GM21381 (cell line): ENCODE data around the gene FBXL19.

Experiments used
- ATAC-seq: cut with Tn5 transposase; IDR thresholded peaks from one replicate; pipeline ENCODE4 v1.9.1; 2021; ENCODE audit warnings: mild to moderate bottlenecking, moderate library complexity; ENCODE audit not compliant: unreplicated experiment

Gene FBXL19

GRCh38 chr16:30942426-30942806 is 19.0 kb downstream of the FBXL19 start:
- ATAC-seq: no peak

GRCh38 chr16:30944352-30944751 is 21.0 kb downstream of the FBXL19 start:
- ATAC-seq: no peak

GRCh38 chr16:30946671-30947540 is 23.5 kb downstream of the FBXL19 start:
- no peak for ATAC-seq

- ATAC-seq: no peak
Measured at GRCh38 chr16:30947541-30947858, 24.1 kb downstream of the FBXL19 start.

GRCh38 chr16:30947859-30948666 is 24.7 kb downstream of the FBXL19 start:
- ATAC-seq: no peak

GRCh38 chr16:30948667-30949649 is 25.6 kb downstream of the FBXL19 start, which contains the start of gene ORAI3:
Gene ORAI3, plus strand, starts transcription at chr16:30949068. Its CDS starts 222 bp downstream, at chr16:30949290.
- ATAC-seq: peak; percentile 57

- ATAC-seq: peak; percentile 43
Measured at GRCh38 chr16:30949650-30950515, 26.5 kb downstream of the FBXL19 start.

- no peak for ATAC-seq
Measured at GRCh38 chr16:30950516-30951065, 27.2 kb downstream of the FBXL19 start.

GRCh38 chr16:30951193-30951592 is 27.8 kb downstream of the FBXL19 start:
- ATAC-seq: no peak

GRCh38 chr16:30951750-30952149 is 28.4 kb downstream of the FBXL19 start:
- ATAC-seq: no peak

GRCh38 chr16:30953111-30953510 is 29.7 kb downstream of the FBXL19 start:
- ATAC-seq: no peak

GRCh38 chr16:30953511-30954124 is 30.2 kb downstream of the FBXL19 start:
- ATAC-seq: no peak

GRCh38 chr16:30954993-30955392 is 31.6 kb downstream of the FBXL19 start:
- no peak for ATAC-seq

- ATAC-seq: peak; percentile 43
Measured at GRCh38 chr16:30956601-30957455, 33.5 kb downstream of the FBXL19 start.

- peak; percentile 67 for ATAC-seq
Measured at GRCh38 chr16:30957456-30958174, 34.2 kb downstream of the FBXL19 start, which contains the start of gene SETD1A. Gene SETD1A, plus strand, starts transcription at chr16:30957754. Its CDS starts 978 bp downstream, at chr16:30958732.

- ATAC-seq: peak; percentile 26
Measured at GRCh38 chr16:30958175-30959079, 35.1 kb downstream of the FBXL19 start.
